OCI-LY7 (cell line): ENCODE data around the gene BRINP2.

ENCODE experiments used
- EZH2phosphoT487 ChIP-seq: fragments of 200-600 bp; sonication (generic); IDR thresholded peaks from 2 replicates; pipeline ENCODE4 v1.6.1; 2018; ENCODE audit warnings: low read depth, borderline replicate concordance, mild to moderate bottlenecking, mixed run types, antibody characterized with exemption, low read length, moderate library complexity, mixed read lengths
- TF ChIP-seq, protein P1 (sequence below): fragments of 200-600 bp; sonication (generic); conservative IDR thresholded peaks from 2 replicates; pipeline ENCODE4 v1.5.1; 2014; ENCODE audit warnings: mild to moderate bottlenecking, antibody characterized with exemption, low read length, moderate library complexity, mixed read lengths

DNA sequence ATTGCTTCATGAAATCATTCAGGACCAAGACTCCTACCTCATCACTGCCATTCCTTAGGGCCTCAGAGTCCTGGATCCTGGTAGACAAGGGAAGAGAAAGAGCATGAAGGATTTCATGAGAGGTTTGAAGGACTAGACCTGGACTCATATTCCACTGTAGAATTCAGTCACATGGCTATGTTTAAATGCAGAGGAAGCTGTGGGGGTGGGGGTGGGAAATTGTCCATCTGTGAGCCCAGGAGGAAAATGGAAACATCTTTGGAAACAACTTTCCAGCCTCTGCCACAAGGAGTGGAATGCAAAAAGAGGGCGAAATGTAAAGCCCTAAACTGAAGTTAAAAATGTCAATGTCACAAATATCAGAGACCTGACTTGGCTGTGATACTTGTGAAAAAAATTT, 73.0 kb downstream of the BRINP2 start:
- TF ChIP-seq, protein P1, sequence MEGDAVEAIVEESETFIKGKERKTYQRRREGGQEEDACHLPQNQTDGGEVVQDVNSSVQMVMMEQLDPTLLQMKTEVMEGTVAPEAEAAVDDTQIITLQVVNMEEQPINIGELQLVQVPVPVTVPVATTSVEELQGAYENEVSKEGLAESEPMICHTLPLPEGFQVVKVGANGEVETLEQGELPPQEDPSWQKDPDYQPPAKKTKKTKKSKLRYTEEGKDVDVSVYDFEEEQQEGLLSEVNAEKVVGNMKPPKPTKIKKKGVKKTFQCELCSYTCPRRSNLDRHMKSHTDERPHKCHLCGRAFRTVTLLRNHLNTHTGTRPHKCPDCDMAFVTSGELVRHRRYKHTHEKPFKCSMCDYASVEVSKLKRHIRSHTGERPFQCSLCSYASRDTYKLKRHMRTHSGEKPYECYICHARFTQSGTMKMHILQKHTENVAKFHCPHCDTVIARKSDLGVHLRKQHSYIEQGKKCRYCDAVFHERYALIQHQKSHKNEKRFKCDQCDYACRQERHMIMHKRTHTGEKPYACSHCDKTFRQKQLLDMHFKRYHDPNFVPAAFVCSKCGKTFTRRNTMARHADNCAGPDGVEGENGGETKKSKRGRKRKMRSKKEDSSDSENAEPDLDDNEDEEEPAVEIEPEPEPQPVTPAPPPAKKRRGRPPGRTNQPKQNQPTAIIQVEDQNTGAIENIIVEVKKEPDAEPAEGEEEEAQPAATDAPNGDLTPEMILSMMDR = no peak
- TF ChIP-seq EZH2phosphoT487 = no peak
